ENCODE measurements around the gene C9orf50. TPM values are rescaled to one million over a fixed set of nuclear protein-coding genes. Genes with fewer than 3 reads are reported as not detected.

C9orf50 gene
- total RNA-seq, 3 donors from 2014 or later (not counting 1 experiment from before 2014, with no cell fraction given): not detected

- DNase-seq: no peak
- intact Hi-C loops (cut with micrococcal nuclease): no loop called here
These were observed 29.1 kb upstream of the C9orf50 start for GRCh38 chr9:129649726-129650679.

GRCh38 chr9:129648764-129649115, 27.8 kb upstream of the C9orf50 start:
- H3K4me1 Mint-ChIP-seq: no peaks in the 10 kb centered on the region
- peaks cover 0 to 2% of the 10 kb centered on the region in 2 donors for H3K27me3 Mint-ChIP-seq (ENCODE audit: low read depth in 2 of 2)
- DNase-seq (no peak), ATAC-seq (no peak)
- no peaks in the 10 kb centered on the region for H3K9me3 Mint-ChIP-seq
- no peak overlapping the region for H3K27ac Mint-ChIP-seq
- WGBS (ENCODE audit: insufficient coverage): 84% methylated on average over 10 of the region's 10 CpGs
- intact Hi-C loops (cut with micrococcal nuclease): no loop called here
- H3K36me3 Mint-ChIP-seq: no peaks in the 10 kb centered on the region
- no peaks in the 10 kb centered on the region for H3K9me3 ChIP-seq (ENCODE audit: control insufficient read depth, insufficient read depth, low read length)
- H3K36me3 ChIP-seq (ENCODE audit: control insufficient read depth, insufficient read depth, low read length): no peaks in the 10 kb centered on the region
- no peak overlapping the region for H3K4me3 ChIP-seq (ENCODE audit: low read length)
- no peaks in the 10 kb centered on the region for H3K27me3 ChIP-seq (ENCODE audit: control insufficient read depth, insufficient read depth, low read length)
- no peak overlapping the region for H3K27ac ChIP-seq (ENCODE audit: low read length)
- H3K4me3 Mint-ChIP-seq: no peak overlapping the region
- H3K4me1 ChIP-seq (ENCODE audit: control insufficient read depth, insufficient read depth, low read length): no peaks in the 10 kb centered on the region
- TF ChIP-seq, protein P1, sequence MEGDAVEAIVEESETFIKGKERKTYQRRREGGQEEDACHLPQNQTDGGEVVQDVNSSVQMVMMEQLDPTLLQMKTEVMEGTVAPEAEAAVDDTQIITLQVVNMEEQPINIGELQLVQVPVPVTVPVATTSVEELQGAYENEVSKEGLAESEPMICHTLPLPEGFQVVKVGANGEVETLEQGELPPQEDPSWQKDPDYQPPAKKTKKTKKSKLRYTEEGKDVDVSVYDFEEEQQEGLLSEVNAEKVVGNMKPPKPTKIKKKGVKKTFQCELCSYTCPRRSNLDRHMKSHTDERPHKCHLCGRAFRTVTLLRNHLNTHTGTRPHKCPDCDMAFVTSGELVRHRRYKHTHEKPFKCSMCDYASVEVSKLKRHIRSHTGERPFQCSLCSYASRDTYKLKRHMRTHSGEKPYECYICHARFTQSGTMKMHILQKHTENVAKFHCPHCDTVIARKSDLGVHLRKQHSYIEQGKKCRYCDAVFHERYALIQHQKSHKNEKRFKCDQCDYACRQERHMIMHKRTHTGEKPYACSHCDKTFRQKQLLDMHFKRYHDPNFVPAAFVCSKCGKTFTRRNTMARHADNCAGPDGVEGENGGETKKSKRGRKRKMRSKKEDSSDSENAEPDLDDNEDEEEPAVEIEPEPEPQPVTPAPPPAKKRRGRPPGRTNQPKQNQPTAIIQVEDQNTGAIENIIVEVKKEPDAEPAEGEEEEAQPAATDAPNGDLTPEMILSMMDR (IDR thresholded peaks at IDR 0.05): no peak

More at GRCh38 chr9:129649726-129650679, 29.1 kb upstream of the C9orf50 start:
- no peak overlapping the region for H3K27ac Mint-ChIP-seq
- no peak overlapping the region for H3K4me3 ChIP-seq (ENCODE audit: low read length)
- no peaks in the 10 kb centered on the region for H3K36me3 ChIP-seq (ENCODE audit: control insufficient read depth, insufficient read depth, low read length)
- no peak overlapping the region for H3K27ac ChIP-seq (ENCODE audit: low read length)
- no peaks in the 10 kb centered on the region for H3K9me3 Mint-ChIP-seq
- no peaks in the 10 kb centered on the region for H3K27me3 ChIP-seq (ENCODE audit: control insufficient read depth, insufficient read depth, low read length)
- peaks cover 0 to 2% of the 10 kb centered on the region in 2 donors for H3K27me3 Mint-ChIP-seq (ENCODE audit: low read depth in 2 of 2)
- ATAC-seq: no peak
- WGBS (ENCODE audit: insufficient coverage): 90% methylated on average over 20 of the region's 20 CpGs
- H3K4me1 Mint-ChIP-seq: no peaks in the 10 kb centered on the region
- TF ChIP-seq, protein P1 (IDR thresholded peaks at IDR 0.05): no peak
- no peaks in the 10 kb centered on the region for H3K4me1 ChIP-seq (ENCODE audit: control insufficient read depth, insufficient read depth, low read length)
- H3K4me3 Mint-ChIP-seq: no peak overlapping the region
- H3K9me3 ChIP-seq (ENCODE audit: control insufficient read depth, insufficient read depth, low read length): no peaks in the 10 kb centered on the region
- no peaks in the 10 kb centered on the region for H3K36me3 Mint-ChIP-seq

GRCh38 chr9:129648092-129648763, 27.3 kb upstream of the C9orf50 start:
- Histone ChIP-seq H3K36me3 (ENCODE audit: control insufficient read depth, insufficient read depth, low read length) (no peaks in the 10 kb centered on the region), H3K27me3 (ENCODE audit: control insufficient read depth, insufficient read depth, low read length) (no peaks in the 10 kb centered on the region), H3K9me3 (ENCODE audit: control insufficient read depth, insufficient read depth, low read length) (no peaks in the 10 kb centered on the region), H3K27ac (ENCODE audit: low read length) (no peak overlapping the region), H3K4me3 (ENCODE audit: low read length) (no peak overlapping the region), H3K4me1 (ENCODE audit: control insufficient read depth, insufficient read depth, low read length) (no peaks in the 10 kb centered on the region)
- H3K4me1 Mint-ChIP-seq: no peaks in the 10 kb centered on the region
- H3K27me3 Mint-ChIP-seq (ENCODE audit: low read depth in 2 of 2): no peaks in the 10 kb centered on the region
- no peak overlapping the region for H3K27ac Mint-ChIP-seq
- no peak overlapping the region for H3K4me3 Mint-ChIP-seq
- 91% methylated on average over 15 of the region's 16 CpGs for WGBS (ENCODE audit: insufficient coverage)
- TF ChIP-seq, protein P1 (IDR thresholded peaks at IDR 0.05): no peak
- intact Hi-C loops (cut with micrococcal nuclease): no loop called here
- ATAC-seq: peak in 1 of 3 donors; percentile 33
- no peaks in the 10 kb centered on the region for H3K36me3 Mint-ChIP-seq
- no peaks in the 10 kb centered on the region for H3K9me3 Mint-ChIP-seq
- no peak for DNase-seq
